Mesenchymal stem cell (in vitro differentiated cells and primary cell): ENCODE results near the gene ILRUN.
A peak's percentile ranks its signal among the peaks of the same experiment; 100 is the strongest.
"Not testable (repeated sequence)": the region's sequence is repeated elsewhere in the genome, so short reads cannot be mapped to it uniquely, and the experiment has no call there.

ENCODE experiments used
- DNase-seq: peaks from one replicate; pipeline ENCODE4 v3.0.0-alpha.2; 2013
- H2AFZ ChIP-seq: one replicate; pipeline ENCODE4 v1.6.1; 2013; ENCODE audit warnings: low read depth, mild to moderate bottlenecking, control low read depth, inconsistent platforms, low read length, moderate library complexity
- H2AK5ac ChIP-seq: 2 replicates; pipeline ENCODE4 v1.6.1; 2013; ENCODE audit warnings: low read length, moderate library complexity, mild to moderate bottlenecking, inconsistent platforms; ENCODE audit not compliant: severe bottlenecking
- H2BK120ac ChIP-seq: one replicate; pipeline ENCODE4 v1.6.1; 2013; ENCODE audit warnings: low read depth, mild to moderate bottlenecking, inconsistent platforms, low read length, moderate library complexity
- H2BK12ac ChIP-seq, 2 experiments: one replicate each; pipeline ENCODE4 v1.6.1; 2013; ENCODE audit warnings: inconsistent platforms in 2 of 2, low read length in 2 of 2, mild to moderate bottlenecking in 2 of 2, moderate library complexity in 2 of 2, control low read depth in 1 of 2
- H2BK15ac ChIP-seq: one replicate; pipeline ENCODE4 v1.6.1; 2013; ENCODE audit warnings: mild to moderate bottlenecking, low read depth, inconsistent platforms; ENCODE audit not compliant: poor library complexity, severe bottlenecking
- H2BK5ac ChIP-seq: 2 replicates; pipeline ENCODE4 v1.6.1; 2013; ENCODE audit warnings: low read depth, mild to moderate bottlenecking, low read length, control low read depth, inconsistent platforms; ENCODE audit not compliant: poor library complexity, severe bottlenecking
- H3K14ac ChIP-seq, 2 experiments: one replicate each; pipeline ENCODE4 v1.6.1; 2013; ENCODE audit warnings: inconsistent platforms in 2 of 2, low read length in 2 of 2, control low read depth in 1 of 2, mild to moderate bottlenecking in 1 of 2, moderate library complexity in 1 of 2
- H3K18ac ChIP-seq, 2 experiments: one replicate each; pipeline ENCODE4 v1.6.1; 2013; ENCODE audit warnings: inconsistent platforms in 2 of 2, low read length in 2 of 2, control low read depth in 1 of 2, low read depth in 1 of 2, mild to moderate bottlenecking in 1 of 2
- H3K23ac ChIP-seq, 2 experiments: one replicate each; pipeline ENCODE4 v1.6.1; 2013; ENCODE audit warnings: inconsistent platforms in 2 of 2, low read length in 2 of 2, mild to moderate bottlenecking in 2 of 2, moderate library complexity in 2 of 2, control low read depth in 1 of 2
- H3K27ac ChIP-seq: 2 replicates; pipeline ENCODE4 v1.5.1; 2013; ENCODE audit warnings: mild to moderate bottlenecking, moderate library complexity, low read length, control low read depth, inconsistent platforms; ENCODE audit not compliant: poor library complexity, severe bottlenecking
- H3K27me3 ChIP-seq, 2 experiments: 2 replicates each; pipeline versions ENCODE4 v1.6.1 to v1.7.0; 2013; ENCODE audit warnings: low read length in 2 of 2, mild to moderate bottlenecking in 2 of 2, moderate library complexity in 2 of 2, control low read depth in 1 of 2, inconsistent platforms in 1 of 2; ENCODE audit not compliant: control insufficient read depth in 1 of 2, insufficient read depth in 1 of 2
- H3K36me3 ChIP-seq, 2 experiments: 2 replicates each; pipeline versions ENCODE4 v1.6.1 to v1.7.0; 2013; ENCODE audit warnings: low read length in 2 of 2, control low read depth in 1 of 2, inconsistent platforms in 1 of 2, low read depth in 1 of 2, mild to moderate bottlenecking in 1 of 2; ENCODE audit not compliant: insufficient read depth in 2 of 2, control insufficient read depth in 1 of 2
- H3K4ac ChIP-seq, 2 experiments: one replicate each; pipeline ENCODE4 v1.6.1; 2013; ENCODE audit warnings: inconsistent platforms in 2 of 2, low read length in 2 of 2, mild to moderate bottlenecking in 2 of 2, moderate library complexity in 2 of 2, control low read depth in 1 of 2, low read depth in 1 of 2
- H3K4me1 ChIP-seq: 2 replicates; pipeline ENCODE4 v1.6.1; 2013; ENCODE audit warnings: low read depth, low read length, control low read depth; ENCODE audit not compliant: control insufficient read depth, insufficient read depth
- H3K4me2 ChIP-seq: 2 replicates; pipeline ENCODE4 v1.6.1; 2013; ENCODE audit warnings: low read length, mild to moderate bottlenecking, inconsistent platforms; ENCODE audit not compliant: poor library complexity, severe bottlenecking
- H3K4me3 ChIP-seq, 2 experiments: 2 replicates each; pipeline versions ENCODE4 v1.5.1 to v1.7.0; 2013; ENCODE audit warnings: low read length in 2 of 2, mild to moderate bottlenecking in 2 of 2, control low read depth in 1 of 2, low read depth in 1 of 2; ENCODE audit not compliant: insufficient read depth in 1 of 2
- H3K79me1 ChIP-seq: replicated peaks from 2 replicates; pipeline ENCODE4 v1.6.1; 2013; ENCODE audit warnings: mild to moderate bottlenecking, control low read depth, low read length, inconsistent platforms; ENCODE audit not compliant: poor library complexity, severe bottlenecking
- H3K9ac ChIP-seq: 2 replicates; pipeline ENCODE4 v1.7.0; 2013; ENCODE audit warnings: mild to moderate bottlenecking, low read length, moderate library complexity
- H3K9me3 ChIP-seq: 2 replicates; pipeline ENCODE4 v1.7.0; 2013; ENCODE audit warnings: mild to moderate bottlenecking, low read length; ENCODE audit not compliant: control insufficient read depth
- H4K8ac ChIP-seq: one replicate; pipeline ENCODE4 v1.6.1; 2013; ENCODE audit warnings: inconsistent platforms, mild to moderate bottlenecking, low read length, moderate library complexity
- H4K91ac ChIP-seq: one replicate; pipeline ENCODE4 v1.6.1; 2013; ENCODE audit warnings: mild to moderate bottlenecking, low read length, inconsistent platforms
- WGBS: methylation state at CpG from one replicate; pipeline ENCODE4 v1.1.7; 2013; ENCODE audit warnings: mixed read lengths; 5-methylcytosine and 5-hydroxymethylcytosine counted together

ILRUN gene

GRCh38 chr6:34668799-34669198, 27.8 kb downstream of the ILRUN start:
- H2BK120ac ChIP-seq, H4K8ac ChIP-seq, H3K4me3 ChIP-seq, H3K9me3 ChIP-seq, H3K9ac ChIP-seq, H4K91ac ChIP-seq, H3K36me3 ChIP-seq, H2AK5ac ChIP-seq, H3K4me2 ChIP-seq, H3K27me3 ChIP-seq, DNase-seq, H2BK5ac ChIP-seq, H3K23ac ChIP-seq, H3K27ac ChIP-seq, H2BK12ac ChIP-seq, H3K14ac ChIP-seq, H2BK15ac ChIP-seq, H3K18ac ChIP-seq, H3K4ac ChIP-seq, H2AFZ ChIP-seq: not testable (repeated sequence)
- Histone ChIP-seq H3K4me1 (peaks cover 11% of the 10 kb centered on the region), H3K79me1 (peaks cover 23% of the 10 kb centered on the region)
- WGBS: 100% methylated on average over 5 of the region's 5 CpGs

GRCh38 chr6:34667481-34668238, 28.9 kb downstream of the ILRUN start:
- 93% methylated on average over 4 of the region's 4 CpGs for WGBS
- Histone ChIP-seq H2BK12ac (no peak overlapping the region), H2BK15ac (no peak overlapping the region)

DNA sequence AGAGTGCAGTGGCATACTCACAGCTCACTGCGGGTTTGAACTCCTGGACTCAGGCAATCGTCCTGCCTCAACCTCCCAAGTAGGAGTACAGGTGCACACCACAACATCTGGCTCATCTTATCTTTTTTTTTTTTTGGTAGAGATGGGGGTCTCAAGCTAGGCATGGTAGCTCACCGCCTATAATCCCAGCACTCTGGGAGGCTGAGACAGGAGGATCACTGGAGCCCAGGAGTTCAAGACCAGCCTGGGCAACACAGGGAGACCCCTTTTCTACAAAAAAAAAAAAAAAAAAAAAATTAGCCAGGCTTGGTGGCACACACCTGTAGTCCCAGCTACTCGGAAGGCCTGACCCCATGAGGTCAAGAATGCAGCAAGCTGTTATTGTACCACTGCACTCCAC, 31.5 kb downstream of the ILRUN start:
- Histone ChIP-seq H3K27me3 (no peaks in the 10 kb centered on the region), H3K4me1 (peaks cover 6% of the 10 kb centered on the region), H3K18ac (peak overlapping the region; percentile 59 to 79), H3K79me1 (peaks cover 18% of the 10 kb centered on the region), H3K4ac (peak overlapping the region; percentile 24 to 64), H3K14ac (no peak overlapping the region), H2BK5ac (no peak overlapping the region), H2BK120ac (peak overlapping the region; percentile 61), H3K36me3 (no peaks in the 10 kb centered on the region), H2AFZ (no peak overlapping the region), H3K23ac (no peak overlapping the region), H4K8ac (peak overlapping the region; percentile 69), H3K4me2 (no peak overlapping the region), H2BK15ac (no peak overlapping the region), H3K9me3 (no peaks in the 10 kb centered on the region), H2BK12ac (peak overlapping the region; percentile 21 to 89), H3K4me3 (no peak overlapping the region), H4K91ac (peak overlapping the region; percentile 68), H3K9ac (no peak overlapping the region), H3K27ac (no peak overlapping the region), H2AK5ac (peak overlapping the region; percentile 76)
- whole genome bisulfite sequencing: 88% methylated on average over 3 of the region's 4 CpGs
- no peak for DNase-seq

More at GRCh38 chr6:34667481-34668238, 28.9 kb downstream of the ILRUN start:
- Histone ChIP-seq H3K4me2 (no peak overlapping the region), H3K4me1 (peaks cover 8% of the 10 kb centered on the region), H3K79me1 (peaks cover 27% of the 10 kb centered on the region), H3K9ac (no peak overlapping the region), H2AFZ (no peak overlapping the region), H2BK5ac (no peak overlapping the region), H3K4ac (no peak overlapping the region), H3K14ac (no peak overlapping the region), H4K8ac (no peak overlapping the region), H3K9me3 (no peaks in the 10 kb centered on the region), H3K36me3 (no peaks in the 10 kb centered on the region), H3K4me3 (no peak overlapping the region), H4K91ac (no peak overlapping the region), H3K23ac (no peak overlapping the region), H3K27ac (peak overlapping the region; percentile 23), H2BK120ac (no peak overlapping the region), H3K27me3 (no peaks in the 10 kb centered on the region), H2AK5ac (no peak overlapping the region), H3K18ac (no peak overlapping the region)
- DNase-seq: no peak

DNA sequence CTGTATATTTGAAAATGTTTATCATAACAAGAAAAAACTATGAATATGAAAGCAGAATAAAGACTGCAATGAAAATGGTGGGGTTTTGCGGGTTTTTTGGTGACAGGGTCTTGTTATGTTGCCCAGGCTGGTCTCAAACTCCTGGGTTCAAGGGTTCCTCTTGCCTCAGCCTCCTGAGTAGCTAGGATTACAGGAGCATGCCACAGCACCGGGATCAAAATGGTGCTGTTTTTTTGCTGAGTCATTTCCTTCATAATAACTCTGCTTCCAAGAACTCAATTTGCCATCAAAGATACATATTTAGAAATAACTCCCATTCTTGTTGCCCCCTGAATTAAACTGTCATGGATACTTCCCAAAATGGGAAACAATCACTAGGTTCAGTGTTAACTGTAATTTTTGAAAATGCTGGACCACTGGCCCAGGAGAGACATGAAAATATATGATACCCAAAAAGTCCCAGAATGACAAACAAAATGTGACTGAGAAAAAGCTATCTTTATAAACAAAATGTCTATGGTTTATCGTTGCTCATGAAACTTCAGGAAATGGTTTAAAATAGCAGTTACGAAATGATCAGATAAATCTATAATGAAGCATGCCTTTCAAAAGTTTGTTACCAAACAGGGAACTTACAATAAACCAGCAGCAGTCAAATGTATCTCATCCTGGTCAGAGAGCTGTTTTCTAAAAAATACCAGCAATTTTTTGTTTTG, 32.2 kb downstream of the ILRUN start:
- no peak overlapping the region for H3K4me3 ChIP-seq
- peak overlapping the region; percentile 74 for H2BK15ac ChIP-seq
- H3K4me1 ChIP-seq: peaks cover 6% of the 10 kb centered on the region
- no peaks in the 10 kb centered on the region for H3K27me3 ChIP-seq
- H3K18ac ChIP-seq: peak overlapping the region in 1 of 2 experiments; percentile 59
- H4K91ac ChIP-seq: no peak overlapping the region
- no peak overlapping the region for H2AFZ ChIP-seq
- H3K4me2 ChIP-seq: no peak overlapping the region
- H4K8ac ChIP-seq: no peak overlapping the region
- no peak overlapping the region for H2BK12ac ChIP-seq
- H2AK5ac ChIP-seq: no peak overlapping the region
- H3K14ac ChIP-seq: no peak overlapping the region
- H2BK120ac ChIP-seq: peak overlapping the region; percentile 61
- 45% methylated on average over 2 of the region's 4 CpGs for WGBS
- H3K27ac ChIP-seq: no peak overlapping the region
- H3K23ac ChIP-seq: no peak overlapping the region
- peak overlapping the region; percentile 47 for H3K9ac ChIP-seq
- no peaks in the 10 kb centered on the region for H3K9me3 ChIP-seq
- DNase-seq: peak; percentile 72
- no peak overlapping the region for H2BK5ac ChIP-seq
- H3K4ac ChIP-seq: no peak overlapping the region
- H3K36me3 ChIP-seq: no peaks in the 10 kb centered on the region
- peaks cover 17% of the 10 kb centered on the region for H3K79me1 ChIP-seq
